HG03045 (cell line): ENCODE data around the gene RUFY3.
"Not testable (repeated sequence)": the region's sequence is repeated elsewhere in the genome, so short reads cannot be mapped to it uniquely, and the experiment has no call there.

Source experiments
- ATAC-seq: cut with Tn5 transposase; IDR thresholded peaks from one replicate; pipeline ENCODE4 v1.9.1; 2021; ENCODE audit warnings: mild to moderate bottlenecking, moderate library complexity; ENCODE audit not compliant: unreplicated experiment

The RUFY3 gene, protein sequence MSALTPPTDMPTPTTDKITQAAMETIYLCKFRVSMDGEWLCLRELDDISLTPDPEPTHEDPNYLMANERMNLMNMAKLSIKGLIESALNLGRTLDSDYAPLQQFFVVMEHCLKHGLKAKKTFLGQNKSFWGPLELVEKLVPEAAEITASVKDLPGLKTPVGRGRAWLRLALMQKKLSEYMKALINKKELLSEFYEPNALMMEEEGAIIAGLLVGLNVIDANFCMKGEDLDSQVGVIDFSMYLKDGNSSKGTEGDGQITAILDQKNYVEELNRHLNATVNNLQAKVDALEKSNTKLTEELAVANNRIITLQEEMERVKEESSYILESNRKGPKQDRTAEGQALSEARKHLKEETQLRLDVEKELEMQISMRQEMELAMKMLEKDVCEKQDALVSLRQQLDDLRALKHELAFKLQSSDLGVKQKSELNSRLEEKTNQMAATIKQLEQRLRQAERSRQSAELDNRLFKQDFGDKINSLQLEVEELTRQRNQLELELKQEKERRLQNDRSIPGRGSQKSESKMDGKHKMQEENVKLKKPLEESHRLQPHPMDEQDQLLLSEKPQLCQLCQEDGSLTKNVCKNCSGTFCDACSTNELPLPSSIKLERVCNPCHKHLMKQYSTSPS

DNA sequence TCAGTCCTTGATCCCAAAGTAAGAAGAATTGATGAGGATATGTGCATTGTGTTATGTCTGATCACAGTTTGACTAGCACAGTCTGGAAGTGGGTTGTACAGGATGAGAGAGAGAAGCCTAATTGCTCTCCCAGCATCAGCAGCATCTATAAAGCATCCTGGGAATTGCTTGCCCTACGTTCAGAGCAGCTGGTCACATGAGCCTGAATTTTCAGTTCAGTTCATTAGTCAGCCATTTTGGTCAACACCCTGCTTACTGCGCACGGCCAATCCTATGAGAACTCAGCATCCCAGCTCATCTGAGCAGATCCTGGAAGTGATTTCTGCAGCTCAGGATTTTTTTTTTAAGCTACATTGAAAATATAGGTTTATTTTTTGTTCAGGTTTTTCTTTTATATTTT is at the start of gene RUFY3:
RUFY3 (plus strand) TSS at position 218 of the 400 bp plus-strand sequence. CDS start 610 bp downstream, outside the sequence.
- ATAC-seq: no peak

DNA sequence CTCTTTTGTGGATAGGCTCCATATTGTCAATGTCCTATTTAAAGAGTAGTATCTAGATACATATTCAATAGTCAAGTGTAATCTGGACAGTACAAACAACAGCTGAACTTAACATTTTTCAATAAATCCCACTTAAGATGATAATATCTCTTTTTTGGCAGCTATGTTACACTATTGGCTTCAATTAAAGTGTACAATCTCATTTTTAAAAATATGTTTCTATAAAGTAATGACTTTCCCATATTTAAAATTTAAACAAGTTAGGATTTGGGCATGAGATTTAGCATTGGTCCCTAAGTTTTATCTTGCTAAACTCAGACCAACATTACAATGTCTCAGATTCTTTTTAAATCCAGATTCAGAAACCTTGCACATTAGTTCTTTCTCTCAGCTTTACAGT is 47.6 kb upstream of the RUFY3 start:
- ATAC-seq: no peak

DNA sequence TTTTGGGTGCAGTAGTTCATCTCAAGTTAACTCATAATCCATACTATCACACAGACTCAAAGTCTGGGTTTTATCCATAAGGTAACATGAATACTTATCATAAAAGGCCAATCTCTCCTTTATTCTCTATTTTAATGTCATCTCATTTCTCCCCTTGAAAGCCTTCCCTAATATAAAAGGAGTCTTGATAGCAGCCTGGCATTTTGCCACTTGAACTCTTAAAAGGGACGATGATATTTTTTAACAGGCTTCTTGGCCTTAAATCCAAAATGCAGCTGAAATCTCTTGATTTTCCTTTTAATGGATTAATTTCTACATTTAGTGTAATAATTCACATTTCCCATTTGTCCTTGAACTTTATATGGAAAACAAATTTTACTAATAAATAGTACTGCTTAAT is 47.0 kb upstream of the RUFY3 start:
- no peak for ATAC-seq

DNA sequence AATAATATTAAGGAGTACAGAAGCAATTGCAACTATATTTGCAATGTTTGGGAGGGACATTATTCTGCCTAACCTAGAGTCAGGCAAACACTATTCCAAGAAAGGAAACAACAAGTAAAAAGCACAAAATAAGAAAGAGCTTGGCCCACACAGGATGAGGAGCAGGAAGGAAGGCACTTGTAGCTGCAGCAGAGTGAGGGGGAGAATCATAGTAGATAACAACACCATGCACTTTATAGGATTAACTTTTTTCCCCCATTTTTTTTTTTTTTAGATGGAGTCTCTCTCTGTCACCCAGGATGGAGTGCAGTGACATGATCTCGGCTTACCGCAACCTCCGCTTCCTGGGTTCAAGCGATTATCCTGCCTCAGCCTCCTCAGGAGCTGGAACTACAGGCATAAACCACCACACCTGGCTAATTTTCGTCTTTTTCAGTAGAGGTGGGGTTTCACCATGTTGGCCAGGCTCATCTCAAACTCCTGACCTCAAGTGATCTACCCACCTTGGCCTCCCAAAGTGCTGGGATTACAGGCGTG is 45.1 kb upstream of the RUFY3 start:
- ATAC-seq: no peak

DNA sequence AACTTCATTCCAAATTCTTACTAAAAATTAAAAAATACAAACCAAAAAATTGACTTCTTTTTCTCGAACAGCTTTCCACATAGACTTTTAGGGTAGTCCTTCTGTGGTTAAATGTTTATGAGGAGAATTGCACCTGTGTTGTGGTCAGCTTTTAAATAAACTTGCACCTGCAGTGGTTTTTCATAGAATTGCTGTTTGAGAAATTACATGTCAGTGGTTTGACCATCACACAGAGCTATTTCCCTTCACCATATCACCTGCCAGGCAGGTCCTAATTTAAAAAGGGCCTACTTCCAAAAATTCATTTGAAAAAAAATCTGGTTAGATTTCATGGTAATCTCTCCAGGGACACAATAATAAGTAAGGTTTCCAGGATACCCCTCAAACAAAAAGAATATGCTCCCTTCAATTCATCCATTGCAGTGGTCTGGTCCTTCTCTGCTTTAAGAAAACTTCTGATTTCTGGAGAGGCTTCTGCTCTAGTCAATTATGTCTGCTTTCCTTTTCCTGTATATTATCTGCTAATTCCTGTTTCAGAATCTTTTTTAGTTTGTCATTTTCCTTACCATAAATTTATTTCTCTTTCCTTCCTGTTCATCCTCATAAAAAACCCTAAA is 43.3 kb upstream of the RUFY3 start:
- peak; percentile 77 for ATAC-seq

DNA sequence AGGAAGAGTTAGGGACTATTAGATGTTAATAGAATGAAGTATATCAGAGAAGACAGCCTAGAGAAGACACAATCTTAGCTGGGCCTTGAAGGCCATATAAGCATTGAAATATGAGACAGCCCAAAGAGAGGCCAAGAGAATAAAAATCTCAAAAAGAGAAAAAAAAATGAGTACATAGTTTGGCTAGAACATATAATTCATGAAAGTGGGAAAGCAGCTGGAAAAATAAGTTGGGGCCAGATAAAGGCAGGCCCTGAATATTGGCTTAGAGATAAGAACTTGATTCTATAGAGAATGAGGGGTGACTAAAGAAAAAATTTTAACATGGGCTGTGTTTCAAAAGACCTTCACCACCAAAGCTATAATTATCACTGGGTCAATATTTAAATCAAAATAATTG is 40.8 kb upstream of the RUFY3 start:
- no peak for ATAC-seq

DNA sequence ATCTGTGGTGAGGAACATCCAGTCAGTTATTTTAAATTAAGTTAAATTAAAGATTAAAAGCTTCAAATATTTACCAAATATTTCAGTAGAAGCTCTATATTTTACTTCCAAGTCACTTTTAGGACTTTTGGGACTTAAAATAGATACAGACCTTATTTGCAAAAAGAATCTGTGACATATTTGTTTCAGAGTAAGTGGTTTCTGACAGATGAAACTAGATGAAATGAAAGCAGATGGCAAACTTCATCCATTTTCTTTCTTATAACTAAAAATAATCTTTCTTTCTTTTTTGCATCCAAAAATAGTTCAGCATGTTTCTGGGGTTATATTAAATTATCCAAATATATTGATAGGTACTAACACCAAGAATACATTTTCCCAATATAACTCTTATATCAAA is 40.1 kb upstream of the RUFY3 start:
- no peak for ATAC-seq

DNA sequence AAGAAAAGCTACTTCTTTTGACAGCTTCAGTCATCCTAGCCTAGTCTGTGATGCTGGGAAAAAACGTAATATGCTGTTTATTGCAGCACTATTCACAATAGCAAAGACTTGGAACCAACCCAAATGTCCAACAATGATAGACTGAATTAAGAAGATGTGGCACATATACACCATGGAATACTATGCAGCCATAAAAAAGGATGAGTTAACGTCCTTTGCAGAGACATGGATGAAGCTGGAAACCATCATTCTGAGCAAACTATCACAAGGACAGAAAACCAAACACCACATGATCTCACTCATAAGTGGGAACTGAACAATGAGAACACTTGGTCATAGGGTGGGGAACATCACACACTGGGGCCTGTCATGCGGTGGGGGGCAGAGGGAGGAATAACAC is 39.6 kb upstream of the RUFY3 start:
- not testable (repeated sequence) for ATAC-seq

DNA sequence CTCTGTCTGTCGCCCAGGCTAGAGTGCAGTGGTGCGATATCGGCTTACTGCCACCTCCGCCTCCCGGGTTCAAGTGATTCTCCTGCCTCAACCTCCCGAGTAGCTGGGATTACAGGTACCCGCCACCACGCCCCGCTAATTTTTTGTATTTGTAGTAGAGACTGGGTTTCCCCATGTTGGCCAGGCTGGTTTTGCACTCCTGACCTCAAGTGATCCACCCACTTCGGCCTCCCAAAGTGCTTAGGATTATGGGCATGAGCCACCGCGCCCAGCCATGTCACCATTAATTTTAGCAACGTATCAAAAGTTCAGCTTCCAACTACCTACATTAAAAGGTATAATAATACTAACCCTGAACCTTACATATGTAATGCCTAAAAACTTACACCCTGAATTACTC is 34.4 kb upstream of the RUFY3 start:
- peak; percentile 0 for ATAC-seq

DNA sequence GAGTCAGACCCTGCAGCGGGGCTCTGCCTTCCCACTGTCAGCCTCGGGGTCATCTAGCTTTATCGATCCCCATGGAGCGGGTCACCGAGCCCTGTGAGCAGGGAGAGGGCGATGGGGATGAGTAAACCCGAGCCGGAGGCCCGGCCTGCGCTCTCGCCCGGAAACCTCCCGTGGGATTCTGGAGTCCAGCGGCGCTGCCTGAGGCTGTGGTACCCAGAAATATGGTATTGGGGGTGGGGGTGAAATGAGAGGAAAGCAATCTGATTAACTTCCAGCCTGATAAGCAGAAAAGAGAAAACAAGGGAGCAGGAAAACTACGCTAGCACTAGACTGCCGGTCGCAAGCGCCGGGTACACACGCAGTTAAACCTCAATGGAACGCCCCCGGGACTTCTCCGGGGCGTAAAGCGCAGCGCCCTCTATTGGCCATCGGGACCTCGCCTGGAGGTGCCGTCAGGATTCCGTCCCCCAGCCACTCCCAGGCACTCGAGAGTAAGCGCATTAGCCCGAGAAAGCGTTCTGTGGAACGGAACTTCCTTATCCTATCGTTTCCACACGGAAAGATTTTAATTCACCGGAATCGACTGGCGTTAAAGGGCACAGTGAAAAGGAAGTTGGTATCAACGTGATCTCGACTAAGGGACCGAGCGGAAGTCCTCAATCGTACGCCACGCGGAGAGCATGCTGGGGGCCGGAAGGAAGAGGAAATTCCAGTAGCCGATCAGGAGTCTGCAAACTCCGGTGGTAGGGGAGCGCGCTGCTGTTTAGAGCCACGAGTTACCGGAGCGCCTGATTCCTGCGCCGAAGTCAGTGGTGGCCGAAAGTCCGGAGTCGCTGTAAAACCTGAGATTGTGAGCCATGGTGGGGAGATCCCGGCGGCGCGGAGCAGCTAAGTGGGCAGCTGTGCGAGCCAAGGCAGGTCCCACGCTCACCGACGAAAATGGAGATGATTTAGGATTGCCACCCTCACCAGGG is 33.7 kb upstream of the RUFY3 start, which contains the start of gene UTP3:
UTP3 (plus strand) TSS at position 712 of the 974 bp plus-strand sequence; CDS start at position 858, 146 bp downstream.
- peak; percentile 93 for ATAC-seq

DNA sequence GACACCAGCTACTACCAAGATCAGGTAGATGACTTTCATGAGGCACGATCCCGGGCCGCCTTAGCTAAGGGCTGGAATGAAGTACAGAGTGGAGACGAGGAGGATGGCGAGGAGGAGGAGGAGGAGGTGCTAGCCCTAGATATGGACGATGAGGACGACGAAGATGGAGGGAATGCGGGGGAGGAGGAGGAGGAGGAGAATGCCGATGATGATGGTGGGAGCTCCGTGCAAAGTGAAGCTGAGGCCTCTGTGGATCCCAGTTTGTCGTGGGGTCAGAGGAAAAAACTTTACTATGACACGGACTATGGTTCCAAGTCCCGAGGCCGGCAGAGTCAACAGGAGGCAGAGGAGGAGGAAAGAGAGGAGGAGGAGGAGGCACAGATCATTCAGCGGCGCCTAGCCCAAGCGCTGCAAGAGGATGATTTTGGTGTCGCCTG is 33.0 kb upstream of the RUFY3 start:
- no peak for ATAC-seq

DNA sequence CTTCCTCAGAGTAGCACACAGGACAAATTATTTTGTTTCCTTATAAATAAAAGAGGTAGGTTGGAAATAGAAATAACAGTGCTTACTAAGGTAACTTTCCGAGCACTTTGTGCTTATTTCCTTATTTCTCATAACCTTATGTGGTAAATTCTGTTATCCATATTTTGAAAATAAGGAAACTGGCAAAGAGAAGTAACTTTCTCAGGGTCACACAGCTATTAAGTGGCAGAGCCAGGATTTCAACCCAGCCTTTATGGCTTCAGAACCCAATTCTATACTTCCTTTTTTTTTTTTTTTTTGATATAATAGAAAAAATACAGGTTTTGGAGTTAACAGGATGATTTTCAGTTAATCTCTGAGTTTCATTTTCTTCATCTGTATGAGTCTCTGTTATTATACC is 30.1 kb upstream of the RUFY3 start:
- no peak for ATAC-seq

DNA sequence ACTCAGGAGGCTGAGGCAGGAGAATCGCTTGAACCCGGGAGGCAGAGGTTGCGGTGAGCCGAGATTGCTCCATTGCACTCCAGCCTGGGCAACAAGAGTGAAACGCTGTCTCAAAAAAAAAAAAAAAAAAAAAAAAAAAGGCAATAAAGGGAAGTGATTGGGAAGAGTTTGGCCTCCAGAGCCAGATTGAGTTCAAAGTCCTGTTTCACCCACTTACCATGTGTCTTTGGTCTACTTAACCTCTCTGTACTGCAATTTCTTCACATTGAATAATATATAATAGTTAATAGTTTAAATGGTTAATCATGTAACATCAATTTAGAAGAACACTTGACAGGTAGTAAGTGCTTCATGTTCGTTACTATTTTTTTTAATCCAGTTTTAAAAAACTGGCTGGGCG is 27.1 kb upstream of the RUFY3 start:
- ATAC-seq: not testable (repeated sequence)

DNA sequence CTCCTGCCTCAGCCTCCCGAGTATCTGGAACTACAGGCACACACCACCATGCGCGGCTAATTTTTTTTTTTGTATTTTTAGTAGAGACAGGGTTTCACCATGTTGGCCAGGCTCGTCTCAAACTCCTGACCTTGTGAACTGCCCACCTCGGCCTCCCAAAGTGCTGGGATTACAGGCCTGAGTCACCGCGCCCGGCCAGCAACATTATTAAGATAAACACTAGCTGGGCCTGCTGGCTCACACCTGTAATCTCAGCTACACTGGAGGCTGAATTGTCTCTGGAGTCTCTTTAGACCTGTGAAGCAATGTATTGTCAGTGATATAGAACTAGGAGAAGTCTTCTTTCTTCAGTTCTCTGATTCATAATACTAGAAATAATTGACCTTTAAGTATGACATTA is 23.3 kb upstream of the RUFY3 start:
- not testable (repeated sequence) for ATAC-seq

DNA sequence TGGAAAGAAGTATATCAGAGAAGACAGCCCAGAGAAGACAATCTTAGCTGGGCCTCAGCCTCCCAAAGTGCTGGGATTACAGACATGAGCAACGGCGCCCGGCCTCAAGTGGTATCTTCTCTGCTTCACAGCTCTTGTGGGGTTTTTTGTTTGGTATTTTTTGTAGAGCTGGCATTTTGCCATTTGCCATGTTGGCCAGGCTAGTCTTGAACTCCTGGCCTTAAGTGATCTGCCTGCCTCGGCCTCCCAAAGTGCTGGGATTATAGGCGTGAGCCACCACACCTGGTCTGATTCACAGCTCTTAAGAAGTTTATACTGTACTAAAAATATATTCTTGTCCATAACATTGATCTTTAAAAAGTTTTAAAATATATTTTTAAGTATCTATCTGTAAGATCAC is 21.1 kb upstream of the RUFY3 start:
- ATAC-seq: no peak

DNA sequence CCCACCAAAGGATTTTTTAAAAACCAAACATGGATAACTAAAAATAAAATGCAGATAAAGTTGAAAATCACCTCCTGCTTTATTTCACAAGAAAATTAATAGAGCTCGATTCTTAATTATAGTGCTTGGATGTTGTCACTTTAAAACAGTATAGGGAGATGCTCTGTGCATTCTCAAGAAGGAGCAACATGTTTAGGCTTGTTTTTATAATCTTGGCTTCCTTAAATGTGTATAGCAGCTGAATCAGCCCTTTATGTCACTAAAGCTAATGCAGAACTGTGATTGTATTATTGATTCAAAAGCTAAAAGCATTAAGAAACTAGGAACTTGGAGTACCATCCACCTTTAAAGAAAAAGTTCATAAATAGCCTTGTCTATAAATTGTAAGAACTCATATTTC is 20.5 kb upstream of the RUFY3 start:
- no peak for ATAC-seq

DNA sequence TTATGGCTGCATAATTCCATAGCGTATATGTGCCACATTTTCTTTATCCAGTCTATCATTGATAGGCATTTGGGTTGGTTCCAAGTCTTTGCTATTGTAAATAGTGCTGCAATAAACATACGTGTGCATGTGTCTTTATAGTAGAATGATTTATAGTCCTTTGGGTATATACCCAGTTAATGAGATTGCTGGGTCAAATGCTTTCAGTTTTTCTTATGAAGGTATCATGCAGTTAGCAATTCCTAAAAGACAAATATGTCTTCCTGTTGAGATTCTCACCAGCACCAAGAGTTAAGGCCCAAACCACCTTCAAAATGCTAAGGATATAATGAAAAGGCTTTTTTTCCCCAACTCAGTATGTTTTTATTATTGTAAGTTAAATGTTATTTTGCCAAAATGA is 19.2 kb upstream of the RUFY3 start:
- not testable (repeated sequence) for ATAC-seq

DNA sequence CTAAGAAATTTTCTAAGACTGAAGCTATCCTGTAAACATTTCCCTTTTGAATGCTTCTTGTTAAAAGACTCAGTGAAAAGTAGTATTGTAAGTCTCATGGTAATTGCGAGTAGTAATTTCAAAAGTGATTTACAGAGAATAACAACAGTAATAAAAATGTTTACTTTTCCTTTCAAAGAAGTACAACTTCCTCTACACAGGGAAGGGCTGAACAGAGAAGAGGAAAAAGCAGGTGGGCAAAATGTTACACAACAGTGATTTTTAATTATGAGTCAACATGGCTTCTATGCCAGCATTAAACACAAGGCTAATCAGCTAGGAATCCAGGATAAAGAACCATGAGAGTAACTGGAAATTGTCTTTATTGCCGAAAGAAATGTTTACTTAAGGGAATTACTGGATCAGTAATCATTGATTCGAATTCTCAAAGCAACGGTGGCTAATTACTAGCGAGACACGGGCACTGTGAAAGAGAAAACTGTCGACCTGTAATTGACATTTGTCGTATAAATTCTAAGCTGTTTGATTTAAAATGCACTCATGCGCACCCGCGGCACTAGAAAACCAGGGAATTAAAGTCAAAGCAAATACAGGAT is 18.0 kb upstream of the RUFY3 start:
- no peak for ATAC-seq

DNA sequence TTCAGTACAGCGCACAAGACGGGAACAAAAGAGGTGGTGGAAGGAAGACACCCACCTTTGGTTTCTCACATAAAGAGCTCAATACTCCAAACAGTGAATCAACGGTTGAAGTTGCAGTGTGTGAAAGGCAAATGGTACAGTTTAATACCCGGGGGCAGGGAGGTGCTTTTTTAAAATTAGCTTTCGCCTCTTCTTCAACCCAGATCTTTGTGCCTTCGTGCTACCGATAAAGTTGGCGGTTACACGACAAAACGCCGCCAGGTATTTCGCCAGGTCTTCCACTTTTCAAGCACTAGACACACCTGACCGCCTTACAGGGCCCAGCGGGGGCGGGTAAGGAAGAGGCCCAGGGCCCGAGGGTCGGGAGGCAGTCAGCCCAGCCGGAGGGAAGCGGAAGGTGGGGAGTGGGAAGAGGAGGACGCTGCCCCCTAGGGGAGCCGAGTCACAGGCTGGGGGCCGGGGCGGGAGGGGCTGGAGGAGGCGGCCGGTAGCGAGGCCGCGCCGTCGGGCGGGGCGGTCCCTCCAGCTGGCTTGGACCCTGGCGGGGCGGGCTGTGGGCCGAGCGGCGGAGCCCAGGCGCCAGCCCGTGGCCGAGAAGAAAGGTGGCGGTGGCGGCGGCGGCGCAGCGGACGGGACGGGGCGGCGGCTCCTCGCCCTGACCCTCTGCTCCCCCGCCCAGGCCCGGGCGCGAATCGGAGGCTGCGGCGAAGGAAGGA is 17.4 kb upstream of the RUFY3 start:
- peak; percentile 69 for ATAC-seq

DNA sequence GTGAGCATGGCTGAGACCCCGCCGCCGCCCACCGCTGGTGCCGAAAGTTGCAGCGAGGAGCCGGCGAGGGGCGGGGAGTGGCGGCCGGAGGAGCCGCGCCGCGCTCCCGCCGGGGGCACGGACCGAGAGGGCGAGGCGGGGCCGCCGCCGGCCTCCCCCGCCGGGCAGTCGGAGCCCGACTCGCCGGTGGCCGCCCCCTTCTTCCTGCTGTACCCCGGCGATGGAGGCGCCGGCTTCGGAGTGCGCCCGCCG is 16.9 kb upstream of the RUFY3 start:
- ATAC-seq: peak; percentile 39
